ENCODE measurements around the gene BRF1.
"Not testable (repeated sequence)": the region's sequence is repeated elsewhere in the genome, so short reads cannot be mapped to it uniquely, and the experiment has no call there.

BRF1 gene

GRCh38 chr14:105315211-105315721 is 14.5 kb upstream of the BRF1 start:
- DNase-seq: peak; percentile 51

GRCh38 chr14:105314287-105315200 is 13.7 kb upstream of the BRF1 start, which contains the start of gene PACS2:
Gene PACS2, plus strand, starts transcription at chr14:105314748. Its CDS starts 171 bp downstream, at chr14:105314919.
- peak; percentile 79 for DNase-seq

DNA sequence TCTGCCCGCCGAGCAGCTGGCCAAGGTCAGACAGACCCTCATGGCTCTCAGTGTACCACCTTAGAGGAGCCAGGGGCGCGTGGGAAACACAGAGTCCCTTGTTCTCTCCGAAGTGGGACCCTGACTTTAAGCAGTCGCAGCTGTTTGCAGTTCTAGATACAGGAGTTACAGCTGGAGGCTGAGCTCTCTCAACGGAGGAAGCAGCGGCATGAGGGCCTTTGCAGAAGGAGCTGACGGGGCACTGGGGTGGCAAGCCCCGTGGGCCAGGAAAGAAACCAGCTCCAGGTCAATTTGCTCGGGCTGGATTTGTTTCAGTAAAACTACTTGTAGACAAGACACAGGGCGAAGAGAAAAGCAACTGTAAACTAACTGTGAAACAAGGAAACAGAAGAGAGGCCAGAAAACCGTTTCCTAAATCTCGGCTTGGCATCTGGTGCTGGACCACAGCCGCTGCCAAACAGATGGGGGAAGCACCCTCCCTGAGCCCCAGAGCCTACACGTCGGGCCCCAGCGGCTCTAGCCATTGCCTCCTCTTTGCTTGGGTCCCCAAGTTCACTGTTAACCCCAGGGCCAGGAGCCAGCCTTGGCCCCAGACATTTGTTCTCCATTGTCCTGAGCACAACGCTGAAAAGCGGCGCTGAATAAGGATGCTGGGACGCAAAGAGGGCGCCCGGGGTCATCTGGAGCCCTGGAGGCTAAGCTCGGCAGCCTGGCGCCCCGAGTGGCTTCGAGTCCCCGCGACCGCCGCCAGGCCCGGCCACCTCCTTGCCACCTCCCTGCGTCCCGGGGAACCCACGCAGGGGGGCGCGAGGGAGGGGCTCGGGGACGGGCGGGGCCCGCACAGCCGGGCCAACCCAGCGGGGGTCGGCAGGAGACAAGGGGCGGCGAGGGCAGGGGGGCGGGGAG is 12.8 kb upstream of the BRF1 start:
- DNase-seq: no peak

- DNase-seq: no peak
These were observed 12.2 kb upstream of the BRF1 start for GRCh38 chr14:105312973-105313372.

DNA sequence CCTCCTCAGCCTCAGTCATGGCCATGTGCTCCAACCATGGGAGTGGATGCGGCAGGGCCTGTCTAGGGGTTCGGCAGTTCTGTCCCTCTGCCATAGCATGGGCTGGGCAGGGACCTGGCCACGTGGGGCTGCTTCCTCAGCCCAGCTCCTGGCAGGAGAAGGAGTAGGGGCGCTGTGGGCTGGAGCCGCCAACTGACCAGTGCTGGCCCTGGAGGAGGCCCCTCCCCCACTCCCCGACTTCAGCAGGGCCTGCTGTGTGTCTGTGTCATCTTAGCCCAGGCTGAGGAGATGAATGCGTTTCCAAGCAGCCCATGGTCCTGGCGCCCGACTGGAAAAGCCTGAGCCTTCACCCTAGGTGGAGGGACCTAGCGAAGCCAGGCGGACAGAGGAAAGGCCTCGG is 11.0 kb upstream of the BRF1 start:
- DNase-seq: no peak

DNA sequence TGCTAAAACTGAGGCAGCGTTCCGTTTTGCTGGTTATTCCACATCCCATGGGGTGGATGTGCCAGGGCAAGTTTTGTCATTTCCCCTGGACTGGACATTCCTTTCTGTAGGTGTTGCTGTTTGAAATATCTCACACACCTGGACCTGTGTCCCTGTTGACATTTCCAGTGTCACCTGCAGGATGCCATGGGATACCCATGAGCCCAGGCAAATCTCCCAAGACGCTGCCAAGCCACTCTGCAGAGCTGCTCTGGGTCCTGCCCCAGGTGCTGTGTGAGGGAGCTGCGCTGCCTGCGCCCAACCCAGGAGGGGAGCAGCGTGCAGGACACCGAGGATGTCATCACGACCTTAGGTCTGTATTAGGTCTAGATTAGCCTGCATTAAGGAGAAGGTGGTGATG is 8.6 kb upstream of the BRF1 start:
- no peak for DNase-seq

DNA sequence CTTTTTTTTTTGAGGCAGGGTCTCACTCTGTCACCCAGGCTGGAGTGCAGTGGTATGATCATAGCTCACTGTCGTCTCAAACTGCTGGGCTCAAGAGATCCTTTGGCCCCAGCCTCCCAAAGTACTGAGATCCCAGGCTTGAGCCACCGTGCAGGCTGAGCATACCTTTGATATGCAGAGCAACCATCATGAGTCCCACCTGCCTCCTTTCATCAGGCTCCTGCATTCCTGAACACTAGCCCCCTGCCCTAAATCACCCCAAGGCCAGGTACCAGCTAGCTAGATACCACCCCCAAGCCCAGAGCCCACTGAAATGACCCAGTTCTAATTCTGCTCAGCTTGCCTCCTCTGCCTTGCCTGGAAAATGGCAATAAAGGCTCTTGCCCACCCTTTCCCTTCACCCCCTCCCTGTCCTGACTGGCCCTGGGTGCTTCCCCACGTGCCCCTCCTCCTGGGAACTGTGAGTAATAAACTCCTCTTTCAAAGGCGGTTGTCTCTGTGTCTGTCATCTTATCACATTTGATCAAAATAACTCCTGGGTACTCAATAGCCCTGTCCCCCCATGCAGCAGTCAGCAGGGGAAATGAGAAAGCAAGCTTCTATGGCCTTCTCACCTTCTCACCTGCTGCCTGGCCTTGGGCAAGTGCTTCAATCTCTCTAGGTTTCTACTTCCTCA is 6.4 kb upstream of the BRF1 start:
- DNase-seq: no peak

DNA sequence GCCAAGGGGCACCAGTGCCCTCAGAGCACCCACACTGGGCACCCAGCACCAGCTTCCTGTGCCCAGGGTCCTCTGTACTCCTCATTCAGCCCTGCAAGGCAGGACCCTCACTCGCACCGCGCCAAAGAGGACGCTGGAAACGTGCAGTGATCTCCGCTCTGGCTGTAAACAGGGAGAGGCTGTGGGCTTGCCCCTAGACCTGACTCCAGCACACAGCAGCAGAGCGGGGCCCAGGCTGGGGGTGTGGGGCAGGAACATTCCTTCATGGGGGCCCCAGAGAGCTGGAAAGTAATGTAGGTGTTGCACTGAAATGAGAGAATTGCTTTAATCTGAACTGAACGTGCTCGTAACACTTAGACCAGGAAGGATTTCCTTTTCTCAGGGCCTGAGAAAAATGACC is 5.0 kb upstream of the BRF1 start:
- no peak for DNase-seq

DNA sequence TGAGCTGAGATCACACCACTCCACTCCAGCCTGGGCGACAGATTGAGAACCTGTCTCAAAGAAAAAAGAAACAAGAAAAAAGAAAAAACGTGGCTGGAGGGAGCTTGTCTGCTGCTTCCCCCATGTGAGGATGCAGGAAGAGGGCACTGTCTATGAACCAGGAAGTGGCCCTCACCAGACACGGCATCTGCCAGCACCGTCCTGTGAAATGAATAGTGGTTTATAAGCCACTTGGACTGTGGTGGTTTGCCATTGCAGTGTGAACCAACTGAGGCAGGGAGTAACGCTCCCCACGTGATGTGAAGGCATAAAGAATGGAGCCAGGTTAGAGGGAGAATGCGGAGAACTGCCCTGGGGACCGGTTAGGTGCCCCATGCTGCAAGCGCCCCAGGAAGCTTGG is 4.5 kb upstream of the BRF1 start:
- DNase-seq: no peak

GRCh38 chr14:105304565-105304964 is 3.8 kb upstream of the BRF1 start:
- DNase-seq: no peak

GRCh38 chr14:105303949-105304348 is 3.1 kb upstream of the BRF1 start:
- no peak for DNase-seq

GRCh38 chr14:105301915-105302249 is 1.1 kb upstream of the BRF1 start:
- DNase-seq: not testable (repeated sequence)

GRCh38 chr14:105301103-105301914 is 508 bp upstream of the BRF1 start:
- DNase-seq: peak; percentile 100

DNA sequence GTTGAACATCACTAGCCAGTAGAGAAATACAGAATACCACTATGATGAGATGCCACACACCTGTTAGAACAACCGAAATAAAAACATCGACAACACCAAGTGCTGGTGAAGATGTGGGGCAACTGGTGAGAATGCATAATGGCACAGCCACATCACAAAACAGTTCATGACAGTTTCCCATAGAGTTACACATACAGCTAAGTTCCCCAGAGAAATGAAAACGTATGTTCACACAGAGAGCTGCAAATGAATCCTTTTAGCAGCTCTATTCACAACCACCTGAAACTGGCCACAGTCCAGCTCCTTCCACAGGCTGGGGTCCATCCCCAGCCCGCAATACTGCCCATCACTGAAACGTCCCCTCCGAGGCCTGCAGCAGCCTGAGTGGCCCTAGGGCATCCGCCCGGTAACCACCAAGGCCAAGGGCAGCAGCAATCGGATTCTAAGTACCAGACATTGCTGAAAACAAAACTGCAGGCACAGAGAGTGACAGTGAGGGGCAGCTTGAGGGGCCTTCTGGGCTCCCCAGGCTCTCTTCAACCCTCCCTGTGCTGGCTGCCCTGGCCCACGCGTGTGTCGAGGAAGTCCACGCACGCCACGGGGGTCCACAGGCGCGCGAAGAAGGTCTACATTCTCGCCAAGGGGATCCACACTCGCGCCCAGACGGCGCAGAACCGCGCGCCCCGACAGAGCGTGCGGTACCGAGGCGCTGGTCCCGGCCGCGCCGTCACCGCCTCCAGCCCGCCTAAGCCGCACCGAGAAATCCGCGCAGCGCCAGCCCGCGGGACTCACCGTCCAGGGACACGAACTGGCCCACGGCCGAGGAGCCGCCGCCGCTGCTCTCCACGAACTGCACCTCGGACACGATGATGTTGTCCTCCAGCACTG is 903 bp downstream of the BRF1 start:
- DNase-seq: peak; percentile 46

GRCh38 chr14:105297311-105297710 is 3.5 kb downstream of the BRF1 start:
- not testable (repeated sequence) for DNase-seq

DNA sequence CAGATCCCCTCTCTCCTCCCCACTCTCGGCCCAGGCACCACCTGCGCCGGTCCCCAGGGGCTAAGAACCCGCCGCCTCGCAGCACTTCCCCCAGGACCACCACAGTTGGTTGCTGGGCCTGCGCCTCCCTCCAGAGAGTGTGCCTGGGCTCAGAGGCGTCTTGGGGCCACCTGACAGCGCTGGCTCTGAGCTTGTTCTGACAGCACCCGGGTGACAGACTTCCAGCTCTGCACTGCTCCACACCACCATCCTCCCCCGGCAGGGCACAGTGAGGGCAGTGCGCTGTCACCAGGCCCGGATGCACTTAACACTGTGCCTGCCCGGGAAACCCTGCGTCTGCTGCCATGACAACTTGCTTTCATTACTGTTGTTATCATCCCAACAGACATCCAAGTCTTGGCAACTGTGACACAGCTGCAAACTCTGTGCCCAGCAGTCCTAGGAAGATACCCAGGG is 6.6 kb downstream of the BRF1 start:
- peak; percentile 66 for DNase-seq

- DNase-seq: peak; percentile 33
These were observed 7.7 kb downstream of the BRF1 start for GRCh38 chr14:105292826-105293711.

GRCh38 chr14:105290621-105291346 is 10.0 kb downstream of the BRF1 start:
- no peak for DNase-seq

- DNase-seq: not testable (repeated sequence)
These were observed 11.9 kb downstream of the BRF1 start for GRCh38 chr14:105288936-105289335.
